OCI-LY1 (cell line): ENCODE data around the gene SELP.

Experiments used
- H2AFZ ChIP-seq: fragments of 200-600 bp; sonication (generic), shearing (Covaris generic); 2 replicates; pipeline ENCODE4 v1.6.0; 2014; ENCODE audit warnings: antibody characterized with exemption, mild to moderate bottlenecking, low read length
- H3F3A ChIP-seq: fragments of 200-600 bp; sonication (generic), shearing (Covaris generic); 2 replicates; pipeline ENCODE4 v1.6.0; 2014; ENCODE audit warnings: mild to moderate bottlenecking, antibody characterized with exemption, low read length, moderate library complexity; ENCODE audit not compliant: insufficient read depth
- H3K27ac ChIP-seq: fragments of 200-600 bp; sonication (generic); 2 replicates; pipeline ENCODE4 v1.5.1; 2014; ENCODE audit warnings: low read length, mixed run types, mild to moderate bottlenecking, low read depth; ENCODE audit not compliant: poor library complexity, severe bottlenecking
- H3K27me3 ChIP-seq: fragments of 200-600 bp; sonication (generic); 2 replicates; pipeline ENCODE4 v1.6.0; 2014; ENCODE audit warnings: antibody characterized with exemption, mild to moderate bottlenecking, low read length, moderate library complexity; ENCODE audit not compliant: insufficient read depth
- H3K36me3 ChIP-seq: fragments of 200-600 bp; sonication (generic); 2 replicates; pipeline ENCODE4 v1.6.1; 2014; ENCODE audit warnings: mild to moderate bottlenecking, antibody characterized with exemption, low read length, moderate library complexity, mixed read lengths; ENCODE audit not compliant: insufficient read depth
- H3K4me1 ChIP-seq: fragments of 200-600 bp; sonication (generic); 2 replicates; pipeline ENCODE4 v1.5.1; 2014; ENCODE audit warnings: mild to moderate bottlenecking, low read length, moderate library complexity; ENCODE audit not compliant: insufficient read depth, severe bottlenecking
- H3K4me2 ChIP-seq: fragments of 200-600 bp; sonication (generic), shearing (Covaris generic); 2 replicates; pipeline ENCODE4 v1.6.1; 2014; ENCODE audit warnings: low read length
- H3K4me3 ChIP-seq: fragments of 200-600 bp; sonication (generic); 2 replicates; pipeline ENCODE4 v1.5.1; 2014; ENCODE audit warnings: low read length, low read depth, mild to moderate bottlenecking, mixed read lengths; ENCODE audit not compliant: poor library complexity, severe bottlenecking
- H3K79me2 ChIP-seq: fragments of 200-600 bp; shearing (Covaris generic); 2 replicates; pipeline ENCODE4 v1.6.1; 2016; ENCODE audit warnings: mixed run types, low read length, mixed read lengths; ENCODE audit not compliant: insufficient read depth
- H3K9ac ChIP-seq: fragments of 200-600 bp; sonication (generic), shearing (Covaris generic); 2 replicates; pipeline ENCODE4 v1.6.1; 2014; ENCODE audit warnings: mild to moderate bottlenecking, low read length, mixed read lengths
- H3K9me2 ChIP-seq: fragments of 200-600 bp; sonication (generic), shearing (Covaris generic); 2 replicates; pipeline ENCODE4 v1.6.1; 2014; ENCODE audit warnings: low read depth, mild to moderate bottlenecking, low read length, mixed read lengths
- H3K9me3 ChIP-seq: fragments of 200-600 bp; shearing (Covaris generic); 2 replicates; pipeline ENCODE4 v1.6.1; 2014; ENCODE audit warnings: low read length, mixed read lengths
- H4K20me1 ChIP-seq: fragments of 200-600 bp; sonication (generic), shearing (Covaris generic); 2 replicates; pipeline ENCODE4 v1.6.0; 2016; ENCODE audit warnings: mild to moderate bottlenecking, low read length; ENCODE audit not compliant: insufficient read depth
- EZH2 ChIP-seq: fragments of 200-600 bp; sonication (generic), shearing (Covaris generic); IDR thresholded peaks from 2 replicates; pipeline ENCODE4 v1.8.0; 2017; ENCODE audit warnings: borderline replicate concordance, mixed run types, mild to moderate bottlenecking, antibody characterized with exemption, low read length, moderate library complexity, mixed read lengths
- TF ChIP-seq, protein P1 (sequence below): fragments of 200-600 bp; sonication (generic), shearing (Covaris generic); IDR thresholded peaks from 2 replicates; pipeline ENCODE4 v1.5.1; 2017; ENCODE audit warnings: mild to moderate bottlenecking, antibody characterized with exemption, low read length, moderate library complexity, mixed read lengths

SELP gene

GRCh38 chr1:169623132-169623926, 6.6 kb downstream of the SELP start:
- no peak overlapping the region for H3K27ac ChIP-seq
- H3K4me2 ChIP-seq, result no peak overlapping the region
- H3K4me3 ChIP-seq, result no peak overlapping the region
- no peaks in the 10 kb centered on the region for H4K20me1 ChIP-seq
- no peaks in the 10 kb centered on the region for H3K9me3 ChIP-seq
- H3K36me3 ChIP-seq, result no peaks in the 10 kb centered on the region
- no peaks in the 10 kb centered on the region for H3K4me1 ChIP-seq
- H3K79me2 ChIP-seq, result no peaks in the 10 kb centered on the region
- H3F3A ChIP-seq, result no peaks in the 10 kb centered on the region
- H3K9ac ChIP-seq, result no peak overlapping the region
- H3K9me2 ChIP-seq, result no peaks in the 10 kb centered on the region
- no peaks in the 10 kb centered on the region for H3K27me3 ChIP-seq
- no peak for TF ChIP-seq EZH2
- TF ChIP-seq, protein P1, sequence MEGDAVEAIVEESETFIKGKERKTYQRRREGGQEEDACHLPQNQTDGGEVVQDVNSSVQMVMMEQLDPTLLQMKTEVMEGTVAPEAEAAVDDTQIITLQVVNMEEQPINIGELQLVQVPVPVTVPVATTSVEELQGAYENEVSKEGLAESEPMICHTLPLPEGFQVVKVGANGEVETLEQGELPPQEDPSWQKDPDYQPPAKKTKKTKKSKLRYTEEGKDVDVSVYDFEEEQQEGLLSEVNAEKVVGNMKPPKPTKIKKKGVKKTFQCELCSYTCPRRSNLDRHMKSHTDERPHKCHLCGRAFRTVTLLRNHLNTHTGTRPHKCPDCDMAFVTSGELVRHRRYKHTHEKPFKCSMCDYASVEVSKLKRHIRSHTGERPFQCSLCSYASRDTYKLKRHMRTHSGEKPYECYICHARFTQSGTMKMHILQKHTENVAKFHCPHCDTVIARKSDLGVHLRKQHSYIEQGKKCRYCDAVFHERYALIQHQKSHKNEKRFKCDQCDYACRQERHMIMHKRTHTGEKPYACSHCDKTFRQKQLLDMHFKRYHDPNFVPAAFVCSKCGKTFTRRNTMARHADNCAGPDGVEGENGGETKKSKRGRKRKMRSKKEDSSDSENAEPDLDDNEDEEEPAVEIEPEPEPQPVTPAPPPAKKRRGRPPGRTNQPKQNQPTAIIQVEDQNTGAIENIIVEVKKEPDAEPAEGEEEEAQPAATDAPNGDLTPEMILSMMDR, result no peak
- no peak overlapping the region for H2AFZ ChIP-seq

DNA sequence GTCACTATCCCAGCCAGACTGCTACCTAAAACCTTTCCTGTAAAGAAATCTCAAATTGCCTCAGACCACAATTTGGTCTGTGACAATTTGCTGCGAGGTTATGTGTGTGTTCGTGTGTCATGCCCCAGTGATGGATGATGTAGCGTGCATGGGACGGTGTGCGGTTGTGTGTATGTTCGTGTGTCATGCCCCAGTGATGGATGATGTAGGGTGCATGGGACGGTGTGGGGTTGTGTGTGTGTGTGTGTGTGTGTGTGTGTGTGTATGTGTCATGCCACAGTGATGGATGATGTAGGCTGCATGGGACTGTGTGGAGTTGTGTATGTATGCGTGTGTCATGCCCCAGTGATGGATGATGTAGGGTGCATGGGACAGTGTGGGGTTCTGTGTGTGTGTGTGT, 9.4 kb downstream of the SELP start:
- Histone ChIP-seq H3K27me3 (no peaks in the 10 kb centered on the region), H3F3A (no peaks in the 10 kb centered on the region), H3K9me3 (no peaks in the 10 kb centered on the region), H3K4me2 (no peak overlapping the region), H3K36me3 (no peaks in the 10 kb centered on the region), H4K20me1 (no peaks in the 10 kb centered on the region), H3K79me2 (no peaks in the 10 kb centered on the region), H3K27ac (no peak overlapping the region), H3K9me2 (no peaks in the 10 kb centered on the region), H3K4me3 (no peak overlapping the region), H2AFZ (no peak overlapping the region), H3K4me1 (no peaks in the 10 kb centered on the region), H3K9ac (no peak overlapping the region)
- TF ChIP-seq, protein P1, result no peak
- TF ChIP-seq EZH2, result no peak

GRCh38 chr1:169618367-169618766, 11.6 kb downstream of the SELP start:
- TF ChIP-seq, protein P1, result no peak
- no peak for TF ChIP-seq EZH2
- Histone ChIP-seq H3K4me3 (no peak overlapping the region), H3K4me1 (no peaks in the 10 kb centered on the region), H2AFZ (no peak overlapping the region), H3F3A (no peaks in the 10 kb centered on the region), H3K36me3 (no peaks in the 10 kb centered on the region), H3K9me2 (no peaks in the 10 kb centered on the region), H3K27ac (no peak overlapping the region), H3K4me2 (no peak overlapping the region), H3K27me3 (no peaks in the 10 kb centered on the region), H4K20me1 (no peaks in the 10 kb centered on the region), H3K9me3 (no peaks in the 10 kb centered on the region), H3K9ac (no peak overlapping the region), H3K79me2 (no peaks in the 10 kb centered on the region)
